Heart right ventricle (tissue), 16 donors: ENCODE results near the gene OPA1. TPM values are rescaled to one million over a fixed set of nuclear protein-coding genes. Genes with fewer than 3 reads are reported as not detected.
A peak's percentile ranks its signal among the peaks of the same experiment; 100 is the strongest.

Experiments
- ATAC-seq, 8 donors: fragments of 200-7000 bp; cut with Tn5 transposase; one replicate each; pipeline ENCODE4 v1.9.1; 2020; ENCODE audit warnings: mild to moderate bottlenecking in 8 of 8, moderate library complexity in 8 of 8, moderate number of reproducible peaks in 1 of 8
- DNase-seq, 2 donors: peaks; one replicate each; pipeline ENCODE4 v3.0.0-alpha.2; 2020
- H3K27ac ChIP-seq, 10 donors: fragments of 200-600 bp; sonication (generic) in 2 of 10; one replicate each; pipeline versions ENCODE4 v1.5.0 to v1.8.0; 2020 to 2022; ENCODE audit warnings: mild to moderate bottlenecking in 3 of 10
- H3K27me3 ChIP-seq, 7 donors: fragments of 200-600 bp; one replicate each; pipeline ENCODE4 v1.8.0; 2021 to 2022; ENCODE audit warnings: mild to moderate bottlenecking in 2 of 7
- H3K36me3 ChIP-seq, 9 donors: fragments of 200-600 bp; sonication (generic) in 1 of 9; one replicate each; pipeline versions ENCODE4 v1.5.0 to v1.8.0; 2020 to 2022; ENCODE audit warnings: mild to moderate bottlenecking in 2 of 9
- H3K4me1 ChIP-seq, 9 donors: fragments of 200-600 bp; sonication (generic) in 1 of 9; one replicate each; pipeline versions ENCODE4 v1.5.0 to v1.8.0; 2020 to 2022; ENCODE audit warnings: mild to moderate bottlenecking in 4 of 9
- H3K4me3 ChIP-seq, 10 donors: fragments of 200-600 bp; sonication (generic) in 2 of 10; one replicate each; pipeline versions ENCODE4 v1.5.0 to v1.8.0; 2020 to 2022; ENCODE audit warnings: mild to moderate bottlenecking in 7 of 10, moderate library complexity in 2 of 10
- H3K9me3 ChIP-seq, 11 donors: fragments of 200-600 bp in 10 of 11; sonication (generic) in 2 of 11; one replicate each; pipeline versions ENCODE4 v1.5.0 to v1.8.0; 2013 to 2022; ENCODE audit warnings: mild to moderate bottlenecking in 2 of 11, control low read depth in 1 of 11, moderate library complexity in 1 of 11
- CTCF ChIP-seq, 9 donors: fragments of 200-600 bp; sonication (generic) in 2 of 9; IDR thresholded peaks; one replicate each; pipeline versions ENCODE4 v1.5.0 to v1.8.0; 2021 to 2022; ENCODE audit warnings: antibody characterized with exemption in 9 of 9, mild to moderate bottlenecking in 5 of 9, moderate library complexity in 1 of 9
- WGBS, 2 donors: extraction: QIAGEN DNeasy Blood & Tissue Kit; methylation state at CpG; one replicate each; pipeline ENCODE4 v1.1.7; 2013; ENCODE audit warnings: inconsistent platforms in 1 of 2; 5-methylcytosine and 5-hydroxymethylcytosine counted together
- intact Hi-C, 10 donors: fragments of 100-400 bp; cut with DNase I; formaldehyde crosslinking; loops; one replicate each; pipeline versions ENCODE4 v1.11.1 to v1.14.2; 2022
- polyA plus RNA-seq, 2 donors: library from polyadenylated mRNA; stranded (reverse); fragments of 200-250 nt; gene quantifications; one replicate each; pipeline ENCODE4 v1.2.3, GENCODE V29; 2013
- total RNA-seq, 10 donors: library from RNA; stranded (reverse); fragmentation: NEBNext Ultra II Directional in 3 of 10; extraction: Animal tissue kit (Norgen Biotek cat#: 25700) in 3 of 10; gene quantifications; one replicate each; pipeline versions ENCODE4 v1.2.1 to v1.2.4, GENCODE V29; 2021 to 2023
- donor health status: Arrhythmogenic right ventricular cardiomyopathy.
- donor health status: ischemic (EF 13 %, LVEDD 7.1; RV severe dilation, severe dysfunction).
- donor health status: healthy with polysubstance abuse.
- donor health status: DM: no; HTN: yes; CAD: no.
- donor health status: DM: no; HTN: no; CAD: no.
- donor health status: ischemic (EF 25% LVEDD 6.9; RV normal size, moderate dysfunction).
- donor health status: ischemic (EF 25% LVEDD 5.7; RV mildly dilated, moderate dysfunction).
- donor health status: healthy.
- donor health status: DM: yes; HTN: yes; CAD: no.
- donor health status: Ischemic cardiomyopathy.
- donor health status: ischemic (EF 35%, LVEDD 5.7; RV mildly dilated, moderate dysfunction).
- donor health status: nonischemic (EF 11% LVEDD 7.7; RV severe dilation, severe dysfunction).
- donor health status: DM: yes; HTN: yes; CAD: no.
- donor health status: PGD.
- donor health status: ischemic (EF 29% LVEDD 5.4; RV normal size, mild dysfunction).
- donor health status: nonischemic (EF 23%, LVEDD 6.1; RV moderate dilation, normal function).

OPA1 gene
- total and polyA plus RNA-seq, 12 donors: 19.2 to 197 (median 124) TPM

- 74 to 90% methylated on average over 1 of the region's 1 CpG for WGBS, 2 donors
- no peaks in the 10 kb centered on the region for H3K36me3 ChIP-seq
- H3K9me3 ChIP-seq: no peaks in the 10 kb centered on the region
- ATAC-seq (no peak), DNase-seq (no peak)
- H3K4me3 ChIP-seq: no peak overlapping the region
- peaks cover 1 to 12% (median 9%) of the 10 kb centered on the region in 9 donors for H3K4me1 ChIP-seq
- intact Hi-C loops: loop anchor here in 1 of 10 donors (10.0 kb wide), 1 partner anchor 1124 kb away; no protein-coding TSS in a partner anchor
- no peak for TF ChIP-seq CTCF (IDR thresholded peaks at IDR 0.05)
- no peak overlapping the region for H3K27ac ChIP-seq
- H3K27me3 ChIP-seq: no peaks in the 10 kb centered on the region
Measured at GRCh38 chr3:193589129-193589528, 3.9 kb upstream of the OPA1 start.

GRCh38 chr3:193589616-193590015 lies 3.4 kb upstream of the OPA1 start:
- Histone ChIP-seq H3K4me3 (no peak overlapping the region), H3K9me3 (no peaks in the 10 kb centered on the region), H3K27me3 (no peaks in the 10 kb centered on the region), H3K27ac (no peak overlapping the region), H3K4me1 (peaks cover 5 to 17% (median 14%) of the 10 kb centered on the region in 9 donors), H3K36me3 (no peaks in the 10 kb centered on the region)
- DNase-seq: no peak
- 42 to 45% methylated on average over 1 of the region's 1 CpG for WGBS, 2 donors
- ATAC-seq: no peak
- intact Hi-C loops: loop anchor here in 1 of 10 donors (10.0 kb wide), 1 partner anchor 1125 kb away; no protein-coding TSS in a partner anchor
- TF ChIP-seq CTCF (IDR thresholded peaks at IDR 0.05): no peak

GRCh38 chr3:193590088-193590856 lies 2.7 kb upstream of the OPA1 start:
- ATAC-seq (no peak), DNase-seq (no peak)
- Histone ChIP-seq H3K4me3 (no peak overlapping the region), H3K9me3 (no peaks in the 10 kb centered on the region), H3K27me3 (no peaks in the 10 kb centered on the region), H3K27ac (no peak overlapping the region), H3K4me1 (peaks cover 5 to 24% (median 18%) of the 10 kb centered on the region in 9 donors), H3K36me3 (no peaks in the 10 kb centered on the region)
- intact Hi-C loops: no loop called here
- TF ChIP-seq CTCF (IDR thresholded peaks at IDR 0.05): no peak
- 89% methylated on average over 6 of the region's 6 CpGs for WGBS, 2 donors

GRCh38 chr3:193593668-193594030 lies 641 bp downstream of the OPA1 start:
- Histone ChIP-seq H3K36me3 (peaks cover 0 to 24% (median 0%) of the 10 kb centered on the region in 9 donors), H3K27ac (peak overlapping the region in 9 of 10 donors; percentile 84 to 98 (median 89)), H3K9me3 (no peaks in the 10 kb centered on the region), H3K27me3 (no peaks in the 10 kb centered on the region), H3K4me1 (peaks cover 5 to 39% (median 31%) of the 10 kb centered on the region in 9 donors), H3K4me3 (peak overlapping the region; percentile 63 to 97 (median 76))
- intact Hi-C loops: no loop called here
- DNase-seq (no peak), ATAC-seq (peak in 4 of 8 donors; percentile 1 to 8 (median 2))
- TF ChIP-seq CTCF (IDR thresholded peaks at IDR 0.05): no peak
- 1% methylated on average over 11 of the region's 11 CpGs for WGBS, 2 donors
